Measurements from ENCODE around the gene CD300A.
A peak's percentile ranks its signal among the peaks of the same experiment; 100 is the strongest.

The CD300A gene

GRCh38 chr17:74457146-74457819 is 9.2 kb upstream of the CD300A start:
- H3K4me3 ChIP-seq (ENCODE audit: low read depth, low read length): no peak overlapping the region
- TF ChIP-seq MAX (IDR thresholded peaks at IDR 0.05; ENCODE audit: low read depth, low read length) (no peak), CTCF (IDR thresholded peaks at IDR 0.05; ENCODE audit: low read depth, low read length) (peak; percentile 85)
- peak; percentile 78 for DNase-seq (ENCODE audit: low read depth)

- no peak overlapping the region for H3K4me3 ChIP-seq (ENCODE audit: low read depth, low read length)
- no peak for TF ChIP-seq CTCF (IDR thresholded peaks at IDR 0.05; ENCODE audit: low read depth, low read length)
- TF ChIP-seq MYC (IDR thresholded peaks at IDR 0.05; ENCODE audit: low read depth, low read length): no peak
- no peak for TF ChIP-seq POLR2A (IDR thresholded peaks at IDR 0.05; ENCODE audit: extremely low read depth, insufficient read length)
- no peak for TF ChIP-seq MAX (IDR thresholded peaks at IDR 0.05; ENCODE audit: low read depth, low read length)
Measured at GRCh38 chr17:74457820-74458166, 8.6 kb upstream of the CD300A start.

GRCh38 chr17:74458835-74459234 is 7.6 kb upstream of the CD300A start:
- H3K4me3 ChIP-seq (ENCODE audit: low read depth, low read length): no peak overlapping the region
- TF ChIP-seq MYC (IDR thresholded peaks at IDR 0.05; ENCODE audit: low read depth, low read length) (no peak), CTCF (IDR thresholded peaks at IDR 0.05; ENCODE audit: low read depth, low read length) (no peak), MAX (IDR thresholded peaks at IDR 0.05; ENCODE audit: low read depth, low read length) (no peak), POLR2A (IDR thresholded peaks at IDR 0.05; ENCODE audit: extremely low read depth, insufficient read length) (no peak)
- DNase-seq (ENCODE audit: low read depth): no peak

More at GRCh38 chr17:74457820-74458166, 8.6 kb upstream of the CD300A start:
- no peak for DNase-seq (ENCODE audit: low read depth)

- no peak for DNase-seq (ENCODE audit: low read depth)
- no peak overlapping the region for H3K4me3 ChIP-seq (ENCODE audit: low read depth, low read length)
- no peak for TF ChIP-seq MYC (IDR thresholded peaks at IDR 0.05; ENCODE audit: low read depth, low read length)
- TF ChIP-seq MAX (IDR thresholded peaks at IDR 0.05; ENCODE audit: low read depth, low read length): no peak
- TF ChIP-seq POLR2A (IDR thresholded peaks at IDR 0.05; ENCODE audit: extremely low read depth, insufficient read length): no peak
- TF ChIP-seq CTCF (IDR thresholded peaks at IDR 0.05; ENCODE audit: low read depth, low read length): no peak
Measured at GRCh38 chr17:74459622-74460021, 6.8 kb upstream of the CD300A start.

- no peak for DNase-seq (ENCODE audit: low read depth)
- TF ChIP-seq CTCF (IDR thresholded peaks at IDR 0.05; ENCODE audit: low read depth, low read length): no peak
- TF ChIP-seq MAX (IDR thresholded peaks at IDR 0.05; ENCODE audit: low read depth, low read length): no peak
- no peak for TF ChIP-seq MYC (IDR thresholded peaks at IDR 0.05; ENCODE audit: low read depth, low read length)
- TF ChIP-seq POLR2A (IDR thresholded peaks at IDR 0.05; ENCODE audit: extremely low read depth, insufficient read length): no peak
- no peak overlapping the region for H3K4me3 ChIP-seq (ENCODE audit: low read depth, low read length)
Measured at GRCh38 chr17:74460241-74460640, 6.2 kb upstream of the CD300A start.

Measured in NB4 (cell line).